HG03378 (cell line): ENCODE data around the gene BCAS2.
"Not testable (repeated sequence)": the region's sequence is repeated elsewhere in the genome, so short reads cannot be mapped to it uniquely, and the experiment has no call there.

Experiments used
- ATAC-seq: cut with Tn5 transposase; IDR thresholded peaks from one replicate; pipeline ENCODE4 v1.9.1; 2021; ENCODE audit warnings: mild to moderate bottlenecking, moderate library complexity; ENCODE audit not compliant: unreplicated experiment

The BCAS2 gene

GRCh38 chr1:114581335-114582287, at the start of gene BCAS2:
TSS of gene BCAS2 (minus strand) at chr1:114581615. CDS start at chr1:114581591, 24 bp downstream.
- peak; percentile 99 for ATAC-seq

DNA sequence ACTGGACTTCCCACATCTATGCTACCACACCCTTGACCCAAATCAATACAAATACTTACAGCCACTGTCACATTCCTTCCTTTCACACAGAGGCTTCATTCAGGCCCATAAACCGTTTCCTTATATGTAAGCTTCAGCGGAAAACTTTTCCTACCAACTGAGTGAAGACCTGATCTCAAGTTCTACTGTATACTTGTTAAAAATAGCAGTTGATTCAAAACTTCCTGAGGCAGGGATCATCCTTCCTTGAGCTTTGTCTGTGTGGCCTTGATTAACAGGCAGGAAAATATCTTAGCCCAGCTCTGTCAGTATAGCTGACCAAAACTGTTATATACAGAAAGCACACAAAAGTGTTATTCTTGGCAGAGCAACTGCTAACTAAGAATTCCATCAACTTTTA, 45.7 kb upstream of the BCAS2 start:
- no peak for ATAC-seq

DNA sequence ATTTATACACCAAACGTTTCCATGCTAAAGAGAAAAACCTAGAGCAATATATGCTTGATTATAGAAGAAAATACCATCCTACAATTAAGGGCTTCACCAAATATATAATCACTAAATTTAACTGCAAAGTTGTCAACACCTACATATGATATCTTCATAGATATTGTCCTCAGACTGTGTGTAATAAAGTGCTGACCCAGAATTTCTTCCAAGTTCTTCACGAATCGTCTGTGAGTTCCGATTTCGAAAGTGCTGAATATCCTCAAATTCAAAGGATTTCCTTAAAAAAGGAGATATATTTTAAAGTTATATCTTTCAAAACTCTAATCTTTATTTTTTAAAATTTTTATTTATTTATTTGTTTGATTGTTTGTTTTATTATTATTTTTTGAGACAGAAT, 41.9 kb upstream of the BCAS2 start:
- ATAC-seq = no peak

- no peak for ATAC-seq
These were observed 39.0 kb upstream of the BCAS2 start for GRCh38 chr1:114620419-114620818.

GRCh38 chr1:114618606-114619005, 37.2 kb upstream of the BCAS2 start:
- no peak for ATAC-seq

- ATAC-seq = no peak
These were observed 29.3 kb upstream of the BCAS2 start for GRCh38 chr1:114610546-114611245.

DNA sequence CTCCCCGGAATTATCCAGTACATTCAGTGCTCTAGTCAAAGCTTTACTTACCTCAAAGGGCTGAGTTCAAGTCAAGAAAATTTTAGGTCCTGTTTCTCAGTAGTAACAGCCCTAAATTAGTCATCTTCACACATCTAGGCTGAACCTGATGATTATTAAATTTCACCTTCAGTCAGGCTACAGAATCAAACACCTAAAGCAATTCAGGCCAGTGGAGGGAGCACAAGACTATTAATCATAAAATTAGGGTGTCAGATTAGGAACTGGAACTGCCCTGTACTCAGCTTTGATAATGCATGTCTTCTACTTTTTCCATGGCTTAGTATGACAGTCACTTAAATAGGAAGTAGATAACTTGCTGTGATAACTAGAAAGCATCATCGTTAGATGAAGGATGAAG, 28.4 kb upstream of the BCAS2 start:
- no peak for ATAC-seq

GRCh38 chr1:114609026-114609425, 27.6 kb upstream of the BCAS2 start:
- ATAC-seq = no peak

DNA sequence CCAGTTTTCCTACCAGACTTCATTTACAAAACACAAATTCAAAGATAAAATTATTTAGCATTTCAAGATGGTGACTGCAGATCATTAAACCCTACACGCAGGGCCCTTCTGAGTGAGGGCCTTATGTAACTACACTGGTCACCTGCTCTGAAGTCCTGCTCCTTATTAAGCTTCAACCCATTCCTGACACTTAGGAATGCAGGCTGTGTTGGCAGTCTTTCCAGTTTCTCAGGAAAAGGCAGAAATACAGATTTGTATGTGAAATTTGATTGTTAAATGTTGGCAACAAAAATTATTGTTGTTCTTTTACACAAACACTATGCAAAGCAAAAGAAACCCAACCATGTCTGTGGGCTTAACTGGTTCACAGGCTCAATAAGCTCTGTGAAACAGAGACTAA, 25.8 kb upstream of the BCAS2 start:
- no peak for ATAC-seq

GRCh38 chr1:114597949-114598348, 16.5 kb upstream of the BCAS2 start:
- ATAC-seq = no peak

DNA sequence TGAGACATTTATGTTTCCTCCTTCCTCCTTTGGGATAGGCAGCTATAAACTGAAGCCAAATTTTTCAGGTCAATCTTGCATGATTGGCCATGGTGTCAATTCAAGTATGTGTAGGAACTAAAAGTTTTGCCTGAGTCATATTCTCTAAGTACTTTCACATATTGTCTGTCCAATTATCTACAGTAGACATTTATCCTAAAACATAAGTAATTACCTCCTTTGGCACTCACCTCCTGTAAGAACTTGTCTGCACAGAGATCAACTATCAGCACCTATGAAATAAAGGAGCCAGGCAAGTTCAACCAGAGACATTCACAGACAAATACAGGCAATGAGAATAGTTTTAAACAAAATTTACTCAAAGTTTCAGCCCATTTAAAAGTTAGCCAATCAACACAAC, 14.2 kb upstream of the BCAS2 start:
- ATAC-seq = no peak

DNA sequence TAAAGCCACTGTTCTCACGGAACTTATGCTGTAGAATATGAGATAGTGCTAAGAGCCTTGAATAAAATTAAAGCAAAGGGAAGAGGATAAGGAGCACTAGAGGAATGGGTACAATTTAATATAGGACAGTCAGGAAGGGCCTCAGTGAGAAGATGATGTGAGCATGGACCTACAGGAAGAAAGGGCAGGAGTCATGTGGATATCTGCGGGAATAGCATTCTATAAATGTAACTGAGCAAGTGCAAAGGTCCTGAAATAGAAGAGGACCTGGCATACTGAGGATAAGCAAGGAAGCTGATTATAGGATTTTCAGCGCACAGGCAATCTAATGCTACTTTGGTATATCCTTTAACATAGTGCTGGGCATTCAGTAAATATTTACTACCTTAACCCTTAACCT, 12.6 kb upstream of the BCAS2 start:
- ATAC-seq = no peak

DNA sequence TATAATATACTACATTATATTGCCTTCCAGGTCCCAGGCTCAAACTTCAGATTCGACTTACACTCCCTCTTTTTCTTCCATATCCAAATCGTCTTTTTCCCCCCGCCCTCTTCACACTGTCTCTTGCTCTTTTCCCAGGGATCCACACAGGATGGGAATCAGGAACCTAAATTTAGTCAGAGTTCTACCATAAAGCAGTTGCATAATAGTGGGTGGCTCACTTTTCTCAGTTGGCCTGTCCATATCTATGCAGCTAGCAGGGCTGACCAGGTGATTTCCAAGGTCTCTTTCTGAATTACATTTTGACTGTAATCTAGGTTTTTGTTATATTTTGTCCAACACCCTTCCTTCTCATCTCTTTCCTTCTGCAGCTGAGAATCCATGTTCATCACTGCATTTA, 7.7 kb upstream of the BCAS2 start:
- ATAC-seq = no peak

DNA sequence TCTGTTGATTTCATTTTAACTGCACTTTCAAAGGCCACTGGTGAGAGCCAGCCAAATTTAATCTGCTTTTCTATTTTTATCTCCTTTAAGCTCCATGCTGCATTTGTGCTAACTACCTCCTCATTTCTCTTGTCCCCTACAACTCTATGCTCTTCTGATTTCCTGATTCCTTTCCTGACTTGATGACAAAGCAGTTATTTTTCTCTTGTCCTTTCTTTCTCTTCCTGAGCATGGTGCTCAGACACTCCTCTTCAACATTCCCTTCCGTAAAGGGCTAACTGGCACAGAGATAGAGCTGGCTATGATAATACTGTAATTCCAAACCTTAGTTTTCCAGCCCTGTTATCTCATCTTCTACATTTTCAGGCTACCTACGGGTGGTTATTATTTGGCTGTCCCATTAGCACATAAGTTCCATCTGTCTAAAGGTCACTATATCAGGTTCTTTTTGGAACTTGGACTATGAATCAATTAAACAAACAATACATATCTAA, 6.8 kb upstream of the BCAS2 start:
- no peak for ATAC-seq

DNA sequence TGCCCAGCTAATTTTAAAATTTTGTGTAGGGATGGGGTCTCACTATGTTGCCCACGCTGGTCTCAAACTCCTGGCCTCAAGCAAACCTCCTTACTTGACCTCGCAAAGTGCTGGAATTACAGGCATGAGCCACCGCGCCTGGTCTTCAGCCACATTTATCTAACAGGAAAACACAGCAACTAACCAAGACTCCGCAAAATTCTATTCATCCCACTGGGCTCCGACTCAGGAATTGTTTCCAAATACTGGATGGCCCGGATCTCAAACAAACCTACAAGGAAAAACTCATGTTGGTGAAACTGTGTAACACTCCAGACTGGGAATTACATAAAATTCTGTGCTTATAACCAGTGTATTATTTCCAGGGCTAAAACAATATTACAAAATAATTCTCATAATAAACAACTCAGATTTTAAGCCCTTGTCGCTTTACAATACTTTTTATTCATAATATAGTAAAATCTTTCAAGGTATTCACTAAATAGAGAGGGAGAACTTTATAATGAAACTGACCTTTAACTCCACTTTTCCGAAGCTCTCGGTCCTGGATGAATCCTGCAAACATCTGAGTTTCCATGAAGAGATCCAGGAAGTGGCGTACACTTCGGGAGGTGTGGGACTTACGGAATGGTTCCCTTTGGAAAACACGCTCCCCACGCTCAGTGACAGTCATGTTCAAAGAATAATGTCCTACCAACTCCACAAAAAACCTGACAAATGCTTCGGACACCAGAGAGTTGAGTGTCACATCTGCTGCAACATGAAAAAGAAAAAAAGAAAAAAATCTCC, 6.0 kb upstream of the BCAS2 start:
- ATAC-seq = no peak

GRCh38 chr1:114586513-114587047, 5.2 kb upstream of the BCAS2 start:
- ATAC-seq = no peak

- ATAC-seq = no peak
These were observed 3.8 kb upstream of the BCAS2 start for GRCh38 chr1:114585231-114585630.

- no peak for ATAC-seq
These were observed 7.0 kb downstream of the BCAS2 start for GRCh38 chr1:114574365-114574764.

DNA sequence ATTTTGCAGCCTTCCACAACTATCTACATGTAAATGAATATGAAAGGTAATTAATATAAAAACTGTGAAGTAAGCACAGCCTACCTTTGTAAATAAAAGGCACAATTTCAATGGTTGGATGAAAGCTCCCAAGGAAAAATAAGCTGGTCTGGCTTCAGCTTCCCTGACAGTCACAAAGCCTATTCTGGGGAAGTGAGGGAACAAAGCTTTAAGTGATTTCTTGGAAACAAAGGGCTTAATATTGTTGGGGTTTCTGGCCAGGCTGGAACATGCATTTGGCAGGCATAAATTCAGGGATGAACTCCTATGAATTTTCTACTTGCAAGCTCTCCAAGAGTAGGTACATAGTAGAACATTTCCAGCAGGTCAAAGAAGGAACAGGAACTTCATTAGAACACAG, 17.3 kb downstream of the BCAS2 start:
- no peak for ATAC-seq

DNA sequence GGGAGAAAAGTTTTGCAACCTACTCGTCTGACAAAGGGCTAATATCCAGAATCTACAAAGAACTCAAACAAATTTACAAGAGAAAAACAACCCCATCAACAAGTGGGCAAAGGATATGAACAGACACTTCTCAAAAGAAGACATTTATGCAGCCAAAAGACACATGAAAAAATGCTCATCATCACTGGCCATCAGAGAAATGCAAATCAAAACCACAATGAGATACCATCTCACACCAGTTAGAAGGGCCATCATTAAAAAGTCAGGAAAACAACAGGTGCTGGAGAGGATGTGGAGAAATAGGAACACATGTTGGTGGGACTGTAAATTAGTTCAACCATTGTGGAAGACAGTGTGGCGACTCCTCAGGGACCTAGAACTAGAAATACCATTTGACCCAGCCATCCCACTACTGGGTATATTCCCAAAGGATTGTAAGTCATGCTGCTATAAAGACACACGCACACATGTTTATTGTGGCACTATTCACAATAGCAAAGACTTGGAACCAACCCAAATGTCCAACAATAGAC, 18.4 kb downstream of the BCAS2 start:
- ATAC-seq = not testable (repeated sequence)

DNA sequence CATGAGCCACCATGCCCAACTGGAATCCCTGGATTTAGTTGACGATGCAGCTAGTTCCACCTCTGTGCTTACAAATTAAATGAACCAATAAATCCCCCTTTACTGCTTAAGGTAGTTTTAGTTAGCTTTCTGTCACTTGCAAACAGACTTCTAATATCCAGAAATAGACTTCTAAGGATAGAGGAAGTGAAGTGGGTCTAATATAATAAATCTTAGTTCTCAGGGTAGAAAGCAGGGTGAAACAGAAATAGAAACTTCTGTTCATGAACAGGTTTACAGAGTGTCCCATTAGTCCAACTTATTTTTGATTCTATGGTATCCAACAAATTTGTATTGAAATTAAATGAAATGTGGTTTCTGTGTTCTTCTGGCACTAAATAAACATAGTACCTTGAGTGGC, 20.1 kb downstream of the BCAS2 start:
- no peak for ATAC-seq
